HFFc6 (cell line): Measurements from ENCODE around the gene TXNDC9. TPM values are rescaled to one million over a fixed set of nuclear protein-coding genes. Genes with fewer than 3 reads are reported as not detected.
"Not testable (repeated sequence)": the region's sequence is repeated elsewhere in the genome, so short reads cannot be mapped to it uniquely, and the experiment has no call there.

Experiments used
- DNase-seq: peaks from one replicate; pipeline ENCODE4 v3.0.0-alpha.2; 2018
- H3K27ac Mint-ChIP-seq: 2 replicates; pipeline ENCODE4 v1.8.0; 2020; ENCODE audit warnings: mild to moderate bottlenecking, mixed read lengths
- H3K27me3 Mint-ChIP-seq: 2 replicates; pipeline ENCODE4 v1.8.0; 2021; ENCODE audit warnings: mild to moderate bottlenecking, moderate library complexity, mixed read lengths; ENCODE audit not compliant: insufficient read depth
- H3K36me3 Mint-ChIP-seq: 2 replicates; pipeline ENCODE4 v1.8.0; 2021; ENCODE audit warnings: low read depth, mixed read lengths
- H3K4me1 Mint-ChIP-seq: 2 replicates; pipeline ENCODE4 v1.8.0; 2020; ENCODE audit warnings: low read depth, mixed read lengths
- H3K4me3 Mint-ChIP-seq: 2 replicates; pipeline ENCODE4 v1.8.0; 2020; ENCODE audit warnings: mild to moderate bottlenecking, moderate library complexity, mixed read lengths
- H3K9me3 Mint-ChIP-seq: 2 replicates; pipeline ENCODE4 v1.8.0; 2020; ENCODE audit warnings: mild to moderate bottlenecking, mixed read lengths
- CTCF ChIP-seq: fragments of 200-600 bp; sonication (generic); IDR thresholded peaks from 2 replicates; pipeline ENCODE4 v1.5.0; 2021; ENCODE audit warnings: antibody characterized with exemption, mild to moderate bottlenecking
- total RNA-seq, 6 experiments: library from RNA; stranded (reverse); fragmentation: NEBNext Ultra II Directional; extraction: Animal tissue kit (Norgen Biotek cat#: 25700); gene quantifications; 2 replicates in 1 of 6; 3 replicates in 5 of 6; pipeline ENCODE4 v1.2.3, GENCODE V29; 2021

The TXNDC9 gene
- total RNA-seq, 6 experiments from 2014 or later = 40.3 to 47.9 (median 43.9) TPM

- peaks cover 31% of the 10 kb centered on the region for H3K4me1 Mint-ChIP-seq
- no peaks in the 10 kb centered on the region for H3K27me3 Mint-ChIP-seq
- DNase-seq = no peak
- no peak overlapping the region for H3K27ac Mint-ChIP-seq
- TF ChIP-seq CTCF = no peak
- no peaks in the 10 kb centered on the region for H3K36me3 Mint-ChIP-seq
- no peaks in the 10 kb centered on the region for H3K9me3 Mint-ChIP-seq
- no peak overlapping the region for H3K4me3 Mint-ChIP-seq
These were observed 14.1 kb upstream of the TXNDC9 start for GRCh38 chr2:99350194-99350593.

- Mint-ChIP-seq H3K27ac (no peak overlapping the region), H3K4me1 (peaks cover 16% of the 10 kb centered on the region; the same call in 1 of the 2 replicates), H3K36me3 (peaks cover 3% of the 10 kb centered on the region; the same call in 1 of the 2 replicates), H3K4me3 (no peak overlapping the region), H3K9me3 (no peaks in the 10 kb centered on the region), H3K27me3 (no peaks in the 10 kb centered on the region)
- TF ChIP-seq CTCF = no peak
- DNase-seq = no peak
These were observed 12.0 kb upstream of the TXNDC9 start for GRCh38 chr2:99348173-99348572.

GRCh38 chr2:99346218-99346617 is 10.1 kb upstream of the TXNDC9 start:
- no peak for DNase-seq
- no peak for TF ChIP-seq CTCF
- peaks cover 5% of the 10 kb centered on the region; the same call in 1 of the 2 replicates for H3K36me3 Mint-ChIP-seq
- H3K4me1 Mint-ChIP-seq = peaks cover 25% of the 10 kb centered on the region
- H3K27me3 Mint-ChIP-seq = no peaks in the 10 kb centered on the region
- H3K4me3 Mint-ChIP-seq = no peak overlapping the region
- H3K9me3 Mint-ChIP-seq = no peaks in the 10 kb centered on the region
- no peak overlapping the region for H3K27ac Mint-ChIP-seq

- peaks cover 31% of the 10 kb centered on the region for H3K4me1 Mint-ChIP-seq
- not testable (repeated sequence) for H3K27me3 Mint-ChIP-seq, DNase-seq, H3K27ac Mint-ChIP-seq, H3K4me3 Mint-ChIP-seq, H3K9me3 Mint-ChIP-seq, H3K36me3 Mint-ChIP-seq
These were observed 9.3 kb upstream of the TXNDC9 start for GRCh38 chr2:99345446-99345845.

GRCh38 chr2:99342536-99342935 is 6.4 kb upstream of the TXNDC9 start:
- H3K27me3 Mint-ChIP-seq = no peaks in the 10 kb centered on the region
- no peak for TF ChIP-seq CTCF
- H3K4me1 Mint-ChIP-seq = peaks cover 26% of the 10 kb centered on the region
- no peaks in the 10 kb centered on the region for H3K9me3 Mint-ChIP-seq
- DNase-seq = no peak
- peaks cover 5% of the 10 kb centered on the region; the same call in 1 of the 2 replicates for H3K36me3 Mint-ChIP-seq
- H3K27ac Mint-ChIP-seq = no peak overlapping the region
- H3K4me3 Mint-ChIP-seq = no peak overlapping the region

- no peak overlapping the region for H3K27ac Mint-ChIP-seq
- TF ChIP-seq CTCF = no peak
- peaks cover 6% of the 10 kb centered on the region for H3K36me3 Mint-ChIP-seq
- peaks cover 26% of the 10 kb centered on the region for H3K4me1 Mint-ChIP-seq
- H3K4me3 Mint-ChIP-seq = no peak overlapping the region
- no peaks in the 10 kb centered on the region for H3K9me3 Mint-ChIP-seq
- H3K27me3 Mint-ChIP-seq = no peaks in the 10 kb centered on the region; the same call in 1 of the 2 replicates
- no peak for DNase-seq
These were observed 4.6 kb upstream of the TXNDC9 start for GRCh38 chr2:99340669-99341236.
